OCI-LY7 (cell line): ENCODE data around the gene TMEM185B.

Experiments used
- EZH2phosphoT487 ChIP-seq: fragments of 200-600 bp; sonication (generic); IDR thresholded peaks from 2 replicates; pipeline ENCODE4 v1.6.1; 2018; ENCODE audit warnings: low read depth, borderline replicate concordance, mild to moderate bottlenecking, mixed run types, antibody characterized with exemption, low read length, moderate library complexity, mixed read lengths
- TF ChIP-seq, protein P1 (sequence below): fragments of 200-600 bp; sonication (generic); conservative IDR thresholded peaks from 2 replicates; pipeline ENCODE4 v1.5.1; 2014; ENCODE audit warnings: mild to moderate bottlenecking, antibody characterized with exemption, low read length, moderate library complexity, mixed read lengths

- TF ChIP-seq, protein P1, sequence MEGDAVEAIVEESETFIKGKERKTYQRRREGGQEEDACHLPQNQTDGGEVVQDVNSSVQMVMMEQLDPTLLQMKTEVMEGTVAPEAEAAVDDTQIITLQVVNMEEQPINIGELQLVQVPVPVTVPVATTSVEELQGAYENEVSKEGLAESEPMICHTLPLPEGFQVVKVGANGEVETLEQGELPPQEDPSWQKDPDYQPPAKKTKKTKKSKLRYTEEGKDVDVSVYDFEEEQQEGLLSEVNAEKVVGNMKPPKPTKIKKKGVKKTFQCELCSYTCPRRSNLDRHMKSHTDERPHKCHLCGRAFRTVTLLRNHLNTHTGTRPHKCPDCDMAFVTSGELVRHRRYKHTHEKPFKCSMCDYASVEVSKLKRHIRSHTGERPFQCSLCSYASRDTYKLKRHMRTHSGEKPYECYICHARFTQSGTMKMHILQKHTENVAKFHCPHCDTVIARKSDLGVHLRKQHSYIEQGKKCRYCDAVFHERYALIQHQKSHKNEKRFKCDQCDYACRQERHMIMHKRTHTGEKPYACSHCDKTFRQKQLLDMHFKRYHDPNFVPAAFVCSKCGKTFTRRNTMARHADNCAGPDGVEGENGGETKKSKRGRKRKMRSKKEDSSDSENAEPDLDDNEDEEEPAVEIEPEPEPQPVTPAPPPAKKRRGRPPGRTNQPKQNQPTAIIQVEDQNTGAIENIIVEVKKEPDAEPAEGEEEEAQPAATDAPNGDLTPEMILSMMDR, result peak; percentile 65
- TF ChIP-seq EZH2phosphoT487, result no peak
Measured at GRCh38 chr2:120182019-120182560, 41.1 kb downstream of the TMEM185B start.
